HG03460 (cell line): ENCODE results near the gene SLC6A17.

ENCODE experiments used
- ATAC-seq: cut with Tn5 transposase; IDR thresholded peaks from one replicate; pipeline ENCODE4 v1.9.1; 2021; ENCODE audit not compliant: unreplicated experiment

The SLC6A17 gene

GRCh38 chr1:110150330-110151174 is at the start of gene SLC6A17:
Gene SLC6A17, plus strand, starts transcription at chr1:110150494. Its CDS starts 16,436 bp downstream, at chr1:110166930.
- no peak for ATAC-seq

- ATAC-seq: no peak
Measured at GRCh38 chr1:110102081-110102480, 48.2 kb upstream of the SLC6A17 start.

GRCh38 chr1:110106013-110106941 is 44.0 kb upstream of the SLC6A17 start:
- no peak for ATAC-seq

GRCh38 chr1:110107867-110108469 is 42.3 kb upstream of the SLC6A17 start:
- no peak for ATAC-seq

GRCh38 chr1:110111081-110111480 is 39.2 kb upstream of the SLC6A17 start:
- no peak for ATAC-seq

- ATAC-seq: no peak
Measured at GRCh38 chr1:110112143-110112542, 38.2 kb upstream of the SLC6A17 start, which contains the start of gene UBL4B. Gene UBL4B, plus strand, starts transcription at chr1:110112443. Its CDS starts 92 bp downstream, at chr1:110112535.

- ATAC-seq: no peak
Measured at GRCh38 chr1:110112656-110113055, 37.6 kb upstream of the SLC6A17 start.

GRCh38 chr1:110113551-110113950 is 36.7 kb upstream of the SLC6A17 start:
- no peak for ATAC-seq

GRCh38 chr1:110114173-110114572 is 36.1 kb upstream of the SLC6A17 start:
- no peak for ATAC-seq

- no peak for ATAC-seq
Measured at GRCh38 chr1:110114784-110115183, 35.5 kb upstream of the SLC6A17 start.

GRCh38 chr1:110118636-110119396 is 31.5 kb upstream of the SLC6A17 start:
- ATAC-seq: no peak

- no peak for ATAC-seq
Measured at GRCh38 chr1:110119843-110120242, 30.5 kb upstream of the SLC6A17 start.

GRCh38 chr1:110120960-110121561 is 29.2 kb upstream of the SLC6A17 start:
- no peak for ATAC-seq

- ATAC-seq: no peak
Measured at GRCh38 chr1:110123224-110123623, 27.1 kb upstream of the SLC6A17 start.

GRCh38 chr1:110125810-110126209 is 24.5 kb upstream of the SLC6A17 start:
- ATAC-seq: no peak

GRCh38 chr1:110130113-110130591 is 20.1 kb upstream of the SLC6A17 start:
- ATAC-seq: no peak

GRCh38 chr1:110130989-110131388 is 19.3 kb upstream of the SLC6A17 start:
- no peak for ATAC-seq

GRCh38 chr1:110132682-110133081 is 17.6 kb upstream of the SLC6A17 start:
- ATAC-seq: no peak

GRCh38 chr1:110133436-110133835 is 16.9 kb upstream of the SLC6A17 start:
- no peak for ATAC-seq

- ATAC-seq: no peak
Measured at GRCh38 chr1:110134050-110134595, 16.2 kb upstream of the SLC6A17 start.
